Measurements from ENCODE around the gene GRM4.
"Not testable (repeated sequence)": the region's sequence is repeated elsewhere in the genome, so short reads cannot be mapped to it uniquely, and the experiment has no call there.

The GRM4 gene

GRCh38 chr6:34146021-34146782 is at the start of gene GRM4:
GRM4 (minus strand) TSS chr6:34146087; CDS start chr6:34133496, 12,591 bp downstream.
- DNase-seq (ENCODE audit: low read depth) = no peak
- no peak for TF ChIP-seq CTCF (IDR thresholded peaks at IDR 0.05; ENCODE audit: control insufficient read depth, insufficient read depth, low read depth, low read length, missing control alignments)
- H3K4me3 ChIP-seq (ENCODE audit: control insufficient read depth, low read depth, low read length) = peak within 1 kb of the TSS; percentile 30

GRCh38 chr6:34194772-34195171 is 48.9 kb upstream of the GRM4 start:
- DNase-seq (ENCODE audit: low read depth) = no peak
- peak; percentile 10 for TF ChIP-seq CTCF (IDR thresholded peaks at IDR 0.05; ENCODE audit: control insufficient read depth, insufficient read depth, low read depth, low read length, missing control alignments)
- H3K4me3 ChIP-seq (ENCODE audit: control insufficient read depth, low read depth, low read length) = no peak overlapping the region

- no peak for TF ChIP-seq CTCF (IDR thresholded peaks at IDR 0.05; ENCODE audit: control insufficient read depth, insufficient read depth, low read depth, low read length, missing control alignments)
- DNase-seq (ENCODE audit: low read depth) = no peak
- no peak overlapping the region for H3K4me3 ChIP-seq (ENCODE audit: control insufficient read depth, low read depth, low read length)
Observed at GRCh38 chr6:34190504-34191122, 44.7 kb upstream of the GRM4 start.

GRCh38 chr6:34189806-34190503 is 44.1 kb upstream of the GRM4 start:
- DNase-seq (ENCODE audit: low read depth) = no peak
- no peak overlapping the region for H3K4me3 ChIP-seq (ENCODE audit: control insufficient read depth, low read depth, low read length)
- TF ChIP-seq CTCF (IDR thresholded peaks at IDR 0.05; ENCODE audit: control insufficient read depth, insufficient read depth, low read depth, low read length, missing control alignments) = no peak

GRCh38 chr6:34184726-34185125 is 38.8 kb upstream of the GRM4 start:
- DNase-seq (ENCODE audit: low read depth); H3K4me3 ChIP-seq (ENCODE audit: control insufficient read depth, low read depth, low read length): not testable (repeated sequence)

GRCh38 chr6:34182751-34183531 is 37.1 kb upstream of the GRM4 start:
- TF ChIP-seq CTCF (IDR thresholded peaks at IDR 0.05; ENCODE audit: control insufficient read depth, insufficient read depth, low read depth, low read length, missing control alignments) = no peak
- no peak overlapping the region for H3K4me3 ChIP-seq (ENCODE audit: control insufficient read depth, low read depth, low read length)

More at GRCh38 chr6:34182751-34183531, 37.1 kb upstream of the GRM4 start:
- no peak for DNase-seq (ENCODE audit: low read depth)
